ENCODE data around the gene SLC36A3.
"Not testable (repeated sequence)": the region's sequence is repeated elsewhere in the genome, so short reads cannot be mapped to it uniquely, and the experiment has no call there.

SLC36A3 gene

DNA sequence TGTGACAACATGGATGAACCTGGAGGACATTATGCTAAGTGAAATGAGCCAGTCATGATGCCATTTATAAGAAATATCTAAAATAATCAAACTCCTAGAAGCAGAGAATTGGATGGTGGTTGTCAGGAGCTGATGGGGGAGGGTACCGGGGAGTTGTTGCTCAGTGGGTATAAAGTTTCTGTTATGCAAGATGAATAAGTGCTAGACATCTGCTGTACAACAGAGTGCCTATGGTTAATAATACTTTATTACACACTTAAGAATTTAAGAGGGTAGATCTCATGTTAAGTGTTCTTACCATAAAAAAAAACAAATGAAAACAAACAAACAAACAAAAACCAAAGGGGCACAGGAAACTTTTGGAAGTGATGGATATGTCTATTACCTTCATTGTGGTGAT is 66.7 kb downstream of the SLC36A3 start:
- DNase-seq: no peak

- DNase-seq: not testable (repeated sequence)
These were observed 68.4 kb downstream of the SLC36A3 start for GRCh38 chr5:151235239-151235571.

GRCh38 chr5:151234476-151235238 is 68.9 kb downstream of the SLC36A3 start:
- no peak for DNase-seq

DNA sequence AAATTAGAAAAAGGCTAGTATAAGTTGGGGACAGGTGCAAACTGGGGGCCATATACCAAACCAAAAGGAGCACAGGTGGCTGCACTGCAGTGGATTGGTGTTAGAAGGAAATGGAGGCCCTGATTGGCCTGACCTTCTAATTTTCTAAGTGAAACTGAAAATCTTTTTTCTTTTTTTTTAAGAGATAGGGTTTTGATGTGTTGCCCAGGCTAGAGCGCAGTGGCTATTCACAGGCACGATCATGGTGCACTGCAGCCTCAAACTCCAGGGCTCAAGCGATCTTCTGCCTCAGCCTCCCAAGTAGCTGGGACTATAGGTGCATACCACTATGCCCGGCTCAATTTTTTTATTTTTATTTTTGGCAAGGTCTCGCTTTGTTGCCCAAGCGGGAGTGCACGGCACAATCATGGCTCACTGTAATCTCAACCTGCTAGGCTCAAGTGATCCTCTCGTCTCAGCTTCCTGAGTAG is 69.9 kb downstream of the SLC36A3 start:
- DNase-seq: no peak

DNA sequence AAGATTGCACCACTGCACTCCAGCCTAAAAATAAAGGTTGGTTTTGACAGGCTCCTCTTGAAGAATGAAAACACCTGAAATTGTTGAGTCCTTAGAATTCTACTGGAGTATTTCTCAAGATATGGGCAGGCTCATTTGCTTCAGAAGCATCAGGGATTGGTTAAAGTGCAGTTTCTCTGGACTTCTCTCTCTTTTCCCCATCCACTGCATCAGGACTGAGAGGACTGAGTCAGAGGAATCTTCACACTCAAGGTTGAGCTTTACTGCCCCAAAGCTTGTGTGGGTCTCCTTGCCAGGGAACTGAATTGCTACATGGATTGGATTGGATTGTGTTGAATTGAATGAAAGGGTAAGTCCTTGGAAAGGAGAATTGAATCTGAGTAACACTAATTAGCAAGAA is 72.2 kb downstream of the SLC36A3 start:
- no peak for DNase-seq

- DNase-seq: no peak
These were observed 73.4 kb downstream of the SLC36A3 start for GRCh38 chr5:151230048-151230680.

DNA sequence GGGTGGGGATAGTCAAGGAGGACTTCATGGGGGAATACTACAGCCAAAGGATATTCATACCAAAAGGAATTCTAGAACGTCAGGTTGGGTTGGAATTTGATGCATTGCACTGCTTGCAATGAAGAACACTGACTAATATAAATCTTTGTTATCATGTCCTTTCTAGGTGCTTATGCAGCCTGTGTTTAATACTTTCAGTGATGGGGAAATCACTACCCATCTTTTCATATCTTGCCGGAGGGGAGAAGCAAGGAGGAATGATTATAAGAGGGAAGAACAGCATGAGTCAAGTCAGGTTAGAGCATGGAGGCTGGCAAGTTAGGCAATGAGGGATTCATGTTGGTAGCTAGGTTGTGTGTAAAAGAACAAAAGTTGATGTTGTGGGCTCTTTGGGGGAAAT is 74.6 kb downstream of the SLC36A3 start:
- no peak for DNase-seq

GRCh38 chr5:151227918-151228447 is 75.6 kb downstream of the SLC36A3 start:
- no peak for DNase-seq
